Measurements from ENCODE around the gene SLC25A44.
A peak's percentile ranks its signal among the peaks of the same experiment; 100 is the strongest.
"Not testable (repeated sequence)": the region's sequence is repeated elsewhere in the genome, so short reads cannot be mapped to it uniquely, and the experiment has no call there.

The SLC25A44 gene

GRCh38 chr1:156177919-156178654, 15.8 kb upstream of the SLC25A44 start:
- no peak overlapping the region for H3K4me3 ChIP-seq (ENCODE audit: control insufficient read depth, low read depth, low read length)
- no peak for DNase-seq (ENCODE audit: low read depth)
- TF ChIP-seq CTCF (IDR thresholded peaks at IDR 0.05; ENCODE audit: control insufficient read depth, insufficient read depth, low read depth, low read length, missing control alignments), result no peak

GRCh38 chr1:156180471-156180870, 13.4 kb upstream of the SLC25A44 start:
- no peak for DNase-seq (ENCODE audit: low read depth)
- TF ChIP-seq CTCF (IDR thresholded peaks at IDR 0.05; ENCODE audit: control insufficient read depth, insufficient read depth, low read depth, low read length, missing control alignments), result no peak
- no peak overlapping the region for H3K4me3 ChIP-seq (ENCODE audit: control insufficient read depth, low read depth, low read length)

GRCh38 chr1:156181391-156181924, 12.4 kb upstream of the SLC25A44 start:
- DNase-seq (ENCODE audit: low read depth); H3K4me3 ChIP-seq (ENCODE audit: control insufficient read depth, low read depth, low read length): not testable (repeated sequence)

- H3K4me3 ChIP-seq (ENCODE audit: control insufficient read depth, low read depth, low read length); DNase-seq (ENCODE audit: low read depth): not testable (repeated sequence)
Observed at GRCh38 chr1:156182010-156182779, 11.7 kb upstream of the SLC25A44 start.

GRCh38 chr1:156186347-156187177, 7.3 kb upstream of the SLC25A44 start:
- not testable (repeated sequence) for H3K4me3 ChIP-seq (ENCODE audit: control insufficient read depth, low read depth, low read length); DNase-seq (ENCODE audit: low read depth)

- DNase-seq (ENCODE audit: low read depth); H3K4me3 ChIP-seq (ENCODE audit: control insufficient read depth, low read depth, low read length): not testable (repeated sequence)
Observed at GRCh38 chr1:156190265-156190664, 3.6 kb upstream of the SLC25A44 start.

- no peak overlapping the region for H3K4me3 ChIP-seq (ENCODE audit: control insufficient read depth, low read depth, low read length)
- DNase-seq (ENCODE audit: low read depth), result no peak
- TF ChIP-seq CTCF (IDR thresholded peaks at IDR 0.05; ENCODE audit: control insufficient read depth, insufficient read depth, low read depth, low read length, missing control alignments), result no peak
Observed at GRCh38 chr1:156191292-156191964, 2.5 kb upstream of the SLC25A44 start.

GRCh38 chr1:156193208-156193487, 756 bp upstream of the SLC25A44 start:
- H3K4me3 ChIP-seq (ENCODE audit: control insufficient read depth, low read depth, low read length), result peak overlapping the region; percentile 90
- no peak for TF ChIP-seq CTCF (IDR thresholded peaks at IDR 0.05; ENCODE audit: control insufficient read depth, insufficient read depth, low read depth, low read length, missing control alignments)
- no peak for DNase-seq (ENCODE audit: low read depth)

Data from AG09309 (cell line).